Fibroblast of pulmonary artery (primary cell): ENCODE results near the gene TMPRSS9.

ENCODE experiments used
- DNase-seq: peaks from one replicate; pipeline ENCODE4 v3.0.0-alpha.2; 2010; ENCODE audit warnings: low read depth
- H3K4me3 ChIP-seq: replicated peaks from 2 replicates; pipeline ENCODE4 v1.5.1; 2011; ENCODE audit warnings: low read depth, mild to moderate bottlenecking, control low read depth, low read length, moderate library complexity
- CTCF ChIP-seq: IDR thresholded peaks from 2 replicates; pipeline ENCODE4 v1.5.1; 2011; ENCODE audit warnings: mild to moderate bottlenecking, control low read depth, low read length, inconsistent platforms; ENCODE audit errors: missing control alignments

The TMPRSS9 gene

DNA sequence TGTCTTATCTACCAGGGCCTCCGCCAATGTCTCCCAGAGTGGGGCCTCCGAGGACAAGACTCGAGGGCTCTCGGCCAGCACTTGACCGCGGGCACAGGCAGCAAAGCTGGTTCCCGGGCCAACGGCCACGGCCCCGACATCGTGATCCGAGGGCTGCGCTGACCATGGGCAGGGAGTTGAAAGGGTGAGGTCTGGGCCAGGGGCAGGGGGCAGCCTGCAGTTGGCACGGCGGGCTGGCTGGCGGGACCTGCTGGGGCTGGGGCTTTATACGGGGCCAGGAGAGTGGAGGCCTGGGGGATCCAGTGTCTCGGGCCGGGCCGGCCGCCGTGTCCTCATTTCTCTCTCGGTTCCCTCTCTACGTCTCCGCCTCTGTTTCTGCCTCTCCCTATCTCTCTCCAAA is 42.3 kb upstream of the TMPRSS9 start:
- DNase-seq, result no peak
- no peak overlapping the region for H3K4me3 ChIP-seq
- TF ChIP-seq CTCF, result no peak

- TF ChIP-seq CTCF, result no peak
- H3K4me3 ChIP-seq, result no peak overlapping the region
Measured at GRCh38 chr19:2318923-2319322, 41.1 kb upstream of the TMPRSS9 start.

GRCh38 chr19:2319551-2319950 is 40.5 kb upstream of the TMPRSS9 start:
- TF ChIP-seq CTCF, result no peak
- H3K4me3 ChIP-seq, result no peak overlapping the region
- DNase-seq, result no peak

More at GRCh38 chr19:2318923-2319322, 41.1 kb upstream of the TMPRSS9 start:
- DNase-seq, result no peak

DNA sequence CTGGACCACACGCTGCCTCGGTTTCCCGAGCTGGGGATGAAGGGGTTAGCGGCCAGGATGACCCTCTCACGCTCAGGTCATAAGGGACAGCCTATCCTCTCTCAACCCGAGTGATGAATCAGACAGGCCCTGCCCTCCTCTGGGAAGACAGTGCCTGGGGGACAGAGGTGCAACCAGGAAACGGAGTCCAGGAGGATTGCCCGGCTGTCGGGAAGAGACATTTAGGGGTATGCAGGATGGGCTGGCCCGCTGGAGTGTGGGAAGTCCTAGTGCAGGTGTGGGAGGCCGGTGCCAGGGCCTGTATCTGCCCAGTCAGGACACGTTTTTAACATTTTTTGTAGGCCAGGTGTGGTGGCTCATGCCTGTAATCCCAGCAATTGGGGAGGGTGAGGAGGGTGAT is 40.0 kb upstream of the TMPRSS9 start:
- no peak for TF ChIP-seq CTCF
- no peak overlapping the region for H3K4me3 ChIP-seq
- no peak for DNase-seq

DNA sequence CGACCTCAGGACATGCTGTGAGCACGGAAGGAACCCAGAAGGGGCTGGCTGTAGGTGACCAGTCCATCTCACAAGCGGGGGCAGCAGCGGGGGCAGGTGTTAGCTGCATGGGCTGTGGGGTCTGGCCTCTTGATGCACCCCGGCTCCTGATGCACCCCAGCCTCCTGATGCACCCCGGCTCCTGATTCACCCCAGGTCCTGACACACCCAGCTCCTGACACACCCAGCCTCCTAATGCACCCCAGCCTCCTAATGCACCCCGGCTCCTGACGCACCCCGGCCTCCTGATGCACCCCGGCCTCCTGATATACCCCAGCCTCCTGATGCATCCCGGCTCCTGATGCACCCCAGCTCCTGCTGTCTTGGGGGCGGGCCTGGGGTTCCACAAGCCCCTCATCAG is 39.1 kb upstream of the TMPRSS9 start:
- no peak overlapping the region for H3K4me3 ChIP-seq
- DNase-seq, result no peak
- no peak for TF ChIP-seq CTCF

DNA sequence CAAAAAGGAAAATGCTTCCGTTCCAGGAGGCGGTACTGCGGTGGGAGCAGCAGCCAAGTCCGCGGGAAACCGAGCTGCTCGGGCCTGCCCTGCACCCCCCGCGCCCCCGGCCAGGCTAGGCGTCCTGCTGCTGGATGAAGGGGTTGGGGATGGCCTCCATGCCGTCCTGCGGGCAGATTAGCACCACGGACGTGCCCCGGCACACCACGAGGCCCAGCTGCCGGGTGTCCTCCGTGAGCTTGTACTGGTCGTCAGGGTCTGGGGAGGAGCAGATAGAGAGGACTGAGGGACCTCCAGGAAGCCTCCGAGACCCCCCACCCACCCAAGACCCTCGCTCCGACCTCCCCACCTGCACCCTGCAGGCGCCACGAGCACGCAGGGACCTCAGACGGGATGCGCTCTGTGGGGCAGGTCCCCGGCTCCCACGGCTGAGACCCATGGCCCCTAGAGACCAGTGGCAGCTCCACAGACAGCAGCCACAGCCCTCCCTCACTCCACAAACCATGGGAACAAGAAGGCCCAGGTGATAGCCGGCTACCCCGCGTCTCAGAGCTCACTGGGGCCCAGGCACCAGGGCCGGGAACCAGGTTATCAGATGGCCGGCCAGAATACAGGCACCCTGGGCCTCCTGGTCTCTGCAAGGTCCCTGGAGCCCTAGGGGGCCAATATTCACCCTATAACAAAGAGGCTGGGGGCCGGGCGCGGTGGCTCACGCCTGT is 38.3 kb upstream of the TMPRSS9 start:
- no peak for TF ChIP-seq CTCF
- no peak for DNase-seq

GRCh38 chr19:2323707-2324106 is 36.4 kb upstream of the TMPRSS9 start:
- no peak for TF ChIP-seq CTCF
- H3K4me3 ChIP-seq, result no peak overlapping the region
- no peak for DNase-seq

More for the DNA sequence above, 38.3 kb upstream of the TMPRSS9 start:
- no peak overlapping the region for H3K4me3 ChIP-seq
